GM12865 (cell line): ENCODE results near the gene FHL1.
A peak's percentile ranks its signal among the peaks of the same experiment; 100 is the strongest.

Source experiments
- DNase-seq: peaks from one replicate; pipeline ENCODE4 v3.0.0; 2010; ENCODE audit warnings: low read depth
- H3K4me3 ChIP-seq: 2 replicates; pipeline ENCODE4 v1.5.1; 2011; ENCODE audit warnings: mild to moderate bottlenecking, low read depth, low read length, control low read depth
- CTCF ChIP-seq: IDR thresholded peaks from 2 replicates; pipeline ENCODE4 v1.5.1; 2011; ENCODE audit warnings: low read length, control low read depth, low read depth, inconsistent platforms; ENCODE audit not compliant: insufficient read depth; ENCODE audit errors: missing control alignments

The FHL1 gene

GRCh38 chrX:136143711-136144110 is 3.6 kb upstream of the FHL1 start:
- DNase-seq = no peak
- H3K4me3 ChIP-seq = no peak overlapping the region
- TF ChIP-seq CTCF = no peak

GRCh38 chrX:136146614-136147314 is 569 bp upstream of the FHL1 start:
- no peak for TF ChIP-seq CTCF
- DNase-seq = no peak
- peak overlapping the region; percentile 53 for H3K4me3 ChIP-seq

- DNase-seq = no peak
- H3K4me3 ChIP-seq = no peak overlapping the region
- TF ChIP-seq CTCF = no peak
Observed at GRCh38 chrX:136147976-136148375, 643 bp downstream of the FHL1 start.

- TF ChIP-seq CTCF = no peak
- DNase-seq = no peak
- no peak overlapping the region for H3K4me3 ChIP-seq
Observed at GRCh38 chrX:136148391-136148790, 1.1 kb downstream of the FHL1 start.

- TF ChIP-seq CTCF = no peak
- no peak for DNase-seq
Observed at GRCh38 chrX:136154998-136155397, 7.7 kb downstream of the FHL1 start.

GRCh38 chrX:136156560-136157117 is 9.3 kb downstream of the FHL1 start:
- DNase-seq = no peak
- TF ChIP-seq CTCF = no peak
- H3K4me3 ChIP-seq = no peak overlapping the region

More at GRCh38 chrX:136154998-136155397, 7.7 kb downstream of the FHL1 start:
- H3K4me3 ChIP-seq = no peak overlapping the region

- no peak for DNase-seq
- TF ChIP-seq CTCF = no peak
- no peak overlapping the region for H3K4me3 ChIP-seq
Observed at GRCh38 chrX:136157187-136157586, 9.9 kb downstream of the FHL1 start.
